GM23338 (cell line): ENCODE measurements around the gene ZAP70.

Experiments used
- CREB1 ChIP-seq: fragments of 250-450 bp; sonication (Bioruptor Pico); IDR thresholded peaks from 2 replicates; pipeline ENCODE4 v1.5.0; 2020; ENCODE audit warnings: low read depth, mild to moderate bottlenecking, moderate library complexity
- CTCF ChIP-seq, 2 experiments: fragments of 200-600 bp in 1 of 2; sonication (generic) in 1 of 2; conservative IDR thresholded peaks; 2 replicates each; pipeline versions ENCODE4 v1.5.1 to v1.6.1; 2016 to 2017; ENCODE audit warnings: antibody characterized with exemption in 2 of 2, low read depth in 2 of 2, mild to moderate bottlenecking in 2 of 2, moderate library complexity in 1 of 2
- EZH2 ChIP-seq: fragments of 200-600 bp; sonication (generic); IDR thresholded peaks from one replicate; pipeline ENCODE4 v1.8.0; 2017; ENCODE audit warnings: antibody characterized with exemption, mild to moderate bottlenecking, low read depth; ENCODE audit not compliant: unreplicated experiment
- REST ChIP-seq: IDR thresholded peaks from one replicate; pipeline ENCODE4 v1.6.1; 2018; ENCODE audit warnings: antibody characterized with exemption; ENCODE audit not compliant: unreplicated experiment
- ZNF331 ChIP-seq: fragments of 250-450 bp; sonication (Bioruptor Pico); IDR thresholded peaks from 2 replicates; pipeline ENCODE4 v1.5.0; 2020; ENCODE audit warnings: low read depth, mild to moderate bottlenecking, moderate library complexity

GRCh38 chr2:97724946-97725688, 11.7 kb downstream of the ZAP70 start:
- TF ChIP-seq CTCF (conservative IDR thresholded peaks at IDR 0.05; ENCODE audit: low read depth in 2 of 2) (peak in 1 of 2 experiments; percentile 56; a peak in 3 of 4 replicates), CREB1 (CRISPR knock-in tag) (no peak), REST (no peak), EZH2 (no peak), ZNF331 (CRISPR knock-in tag) (no peak)
